GM12872 (cell line): ENCODE data around the gene E2F7.

Source experiments
- CTCF ChIP-seq: IDR thresholded peaks from 3 replicates; pipeline ENCODE4 v1.5.1; 2011; ENCODE audit warnings: low read depth, mild to moderate bottlenecking, low read length, moderate library complexity; ENCODE audit not compliant: insufficient read depth

Gene E2F7

GRCh38 chr12:77065361-77066204 is at the start of gene E2F7:
TSS of gene E2F7 (minus strand) at chr12:77065569. CDS start at chr12:77064635, 934 bp downstream.
- no peak for TF ChIP-seq CTCF

GRCh38 chr12:77113971-77114370 is 48.6 kb upstream of the E2F7 start:
- no peak for TF ChIP-seq CTCF

GRCh38 chr12:77108707-77109106 is 43.3 kb upstream of the E2F7 start:
- no peak for TF ChIP-seq CTCF

- no peak for TF ChIP-seq CTCF
Observed at GRCh38 chr12:77107121-77107520, 41.8 kb upstream of the E2F7 start.

- no peak for TF ChIP-seq CTCF
Observed at GRCh38 chr12:77104792-77105191, 39.4 kb upstream of the E2F7 start.

GRCh38 chr12:77104286-77104685 is 38.9 kb upstream of the E2F7 start:
- TF ChIP-seq CTCF = no peak

GRCh38 chr12:77102691-77103090 is 37.3 kb upstream of the E2F7 start:
- no peak for TF ChIP-seq CTCF
